UCSD-AML1 (cell line): ENCODE measurements around the gene APCS.

Source experiments
- DNase-seq: peaks from one replicate; lab custom pipeline; 2025; ENCODE audit not compliant: unreplicated experiment; lab: John Stamatoyannopoulos, UW

The APCS gene

GRCh38 chr1:159587461-159587951, at the start of gene APCS:
APCS (plus strand) TSS chr1:159587826; CDS start chr1:159587922, 96 bp downstream.
- DNase-seq = no peak

GRCh38 chr1:159548126-159548525, 39.5 kb upstream of the APCS start:
- no peak for DNase-seq

DNA sequence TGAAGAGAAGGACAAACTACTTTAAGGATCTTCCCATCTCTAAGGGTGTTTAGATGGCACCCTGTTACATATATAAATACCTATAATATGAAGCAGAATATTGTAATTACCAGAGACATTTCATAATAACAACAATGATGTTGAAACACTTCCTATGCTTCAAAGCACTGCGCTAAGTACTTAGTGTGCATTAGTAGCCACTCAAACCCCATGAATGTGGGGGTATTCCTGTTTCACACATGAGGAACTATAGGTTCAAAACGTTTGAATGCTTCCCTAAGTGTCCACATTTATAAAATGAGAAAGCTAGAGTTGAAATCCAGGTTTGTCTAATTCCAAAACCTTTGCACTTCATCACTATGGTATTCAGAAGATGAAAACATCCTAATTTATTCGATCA, 33.4 kb upstream of the APCS start:
- no peak for DNase-seq

- DNase-seq = no peak
Measured at GRCh38 chr1:159554696-159555095, 32.9 kb upstream of the APCS start.

GRCh38 chr1:159556931-159557369, 30.7 kb upstream of the APCS start:
- no peak for DNase-seq

DNA sequence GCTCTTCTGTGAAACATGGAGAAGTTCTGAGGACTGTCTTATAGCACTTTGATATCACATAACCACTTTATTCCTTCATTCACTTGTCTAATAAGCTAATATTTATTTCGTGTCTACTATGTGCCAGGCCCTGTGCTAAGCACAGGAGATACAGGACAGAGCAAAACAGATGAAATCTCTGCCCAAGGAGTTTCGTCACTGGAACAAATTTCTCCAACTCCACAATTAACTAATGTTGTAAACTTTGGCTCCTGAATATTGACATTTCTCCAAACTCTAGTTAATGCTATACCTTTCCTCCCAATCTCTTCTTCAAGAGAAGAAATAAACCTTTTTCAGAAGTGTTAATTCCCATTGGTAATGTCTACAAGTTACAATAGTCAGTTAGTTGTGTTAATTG, 27.0 kb upstream of the APCS start:
- DNase-seq = no peak

DNA sequence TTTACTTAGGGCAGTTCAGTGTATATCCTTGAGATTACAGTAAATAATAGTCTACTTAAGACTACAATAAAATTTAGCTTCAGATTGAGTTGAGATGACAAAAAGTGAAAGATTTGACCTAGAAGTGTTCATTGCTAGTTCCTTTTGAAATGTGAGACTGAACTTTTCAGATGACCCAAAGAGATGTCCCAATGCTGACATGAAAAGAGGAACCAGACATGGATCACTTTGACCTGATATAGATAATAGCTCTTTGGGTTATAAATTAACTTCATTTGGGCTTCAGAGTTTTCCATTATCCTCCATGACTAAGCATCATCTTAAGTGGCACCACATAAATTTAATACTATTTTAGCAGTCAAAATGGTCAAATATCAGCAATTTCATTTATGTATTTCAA, 26.1 kb upstream of the APCS start:
- DNase-seq = no peak

DNA sequence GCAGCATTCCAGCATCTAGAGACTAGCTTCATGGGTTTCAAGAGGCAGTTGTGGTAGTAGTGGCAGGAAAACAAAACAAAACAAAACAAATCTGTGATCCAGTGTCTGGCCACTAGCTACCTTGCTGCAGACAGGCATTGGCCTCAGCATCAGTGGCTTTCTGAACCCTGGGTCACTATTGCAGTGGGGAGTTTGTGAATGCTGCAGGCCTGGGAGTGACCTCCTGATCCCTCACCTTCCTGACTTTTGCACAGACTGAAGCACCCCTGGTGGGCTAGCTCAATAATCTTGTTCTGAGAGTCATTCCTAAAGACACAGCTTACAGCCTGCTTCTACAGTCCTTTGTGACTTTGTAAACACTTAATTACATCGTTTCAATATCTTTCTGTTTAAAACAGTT, 24.9 kb upstream of the APCS start:
- DNase-seq = no peak

DNA sequence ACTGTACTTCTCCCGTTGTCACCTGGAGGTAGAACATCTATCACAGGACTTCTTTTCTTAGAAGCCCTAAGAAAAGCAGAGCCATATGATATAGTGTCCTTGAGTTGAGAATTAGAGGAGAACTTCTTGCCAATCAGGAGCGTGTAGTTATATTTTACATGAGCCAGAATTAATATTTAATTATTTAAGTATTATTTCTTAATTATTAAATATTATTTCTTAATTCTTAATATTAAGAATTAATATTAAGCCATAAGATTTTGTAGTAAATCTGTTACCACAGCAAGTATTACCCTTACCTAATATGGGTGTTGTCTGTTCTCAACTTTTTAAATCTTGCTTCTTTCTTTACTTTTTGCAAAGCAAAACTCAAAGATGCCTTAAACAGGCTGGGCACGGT, 10.2 kb upstream of the APCS start:
- DNase-seq = no peak

GRCh38 chr1:159580340-159580739, 7.3 kb upstream of the APCS start:
- DNase-seq = no peak

DNA sequence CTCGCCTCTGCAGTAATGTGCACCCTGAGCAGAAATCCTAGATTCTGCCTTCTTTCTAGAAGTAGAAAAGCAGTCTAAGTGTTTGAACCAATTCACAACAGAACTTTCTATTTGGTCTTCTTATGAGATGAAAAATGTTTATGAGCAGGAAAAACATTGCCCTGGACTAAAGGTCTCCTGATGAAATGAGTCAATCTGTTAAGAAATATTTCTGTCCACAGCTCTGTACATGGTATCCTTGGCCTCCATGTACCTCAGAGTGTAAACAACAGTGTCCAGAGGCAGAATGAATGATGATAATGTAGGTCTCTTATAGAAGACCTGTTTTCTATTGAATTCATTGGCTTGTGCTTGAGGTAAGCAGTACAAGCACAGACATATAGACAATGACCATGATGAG, 6.2 kb upstream of the APCS start:
- no peak for DNase-seq

GRCh38 chr1:159584536-159584935, 3.1 kb upstream of the APCS start:
- DNase-seq = no peak

GRCh38 chr1:159591981-159592380, 4.4 kb downstream of the APCS start:
- DNase-seq = no peak

DNA sequence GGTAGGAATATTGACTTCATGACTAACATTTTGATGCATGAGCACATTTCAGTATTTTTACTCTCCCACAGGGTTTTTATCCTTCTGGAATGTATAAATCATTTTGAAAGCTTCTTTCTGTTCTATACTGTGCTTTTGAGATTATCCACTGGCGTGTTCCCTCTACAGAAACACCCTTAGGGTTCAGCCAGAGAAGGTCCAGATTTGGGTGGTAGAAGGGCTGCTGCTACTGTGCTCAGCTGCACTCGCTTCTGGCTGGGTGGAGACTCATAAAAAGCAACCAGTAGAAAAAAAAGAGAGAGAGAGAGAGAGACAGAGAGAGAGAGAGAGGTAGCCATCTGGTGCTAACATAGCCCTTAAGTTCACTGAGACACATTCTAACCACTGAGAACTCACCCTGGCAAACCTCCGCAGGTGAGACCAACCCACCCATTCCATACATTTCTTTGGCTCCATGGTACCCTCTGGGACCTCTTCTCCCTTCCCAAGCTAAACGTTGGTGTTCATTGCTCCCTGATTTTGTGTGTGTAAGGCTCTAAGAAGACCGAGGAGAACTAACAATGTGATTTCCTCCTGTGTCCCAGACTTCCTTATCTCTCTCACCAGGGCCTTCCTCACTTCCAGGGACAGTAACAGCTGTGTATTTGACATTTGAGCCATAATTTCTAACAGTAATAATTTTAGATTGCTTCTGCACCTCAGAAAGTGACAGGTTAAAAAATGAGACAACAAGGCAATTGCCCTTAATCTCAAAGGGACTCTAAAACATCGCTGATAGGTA, 7.2 kb downstream of the APCS start:
- no peak for DNase-seq

DNA sequence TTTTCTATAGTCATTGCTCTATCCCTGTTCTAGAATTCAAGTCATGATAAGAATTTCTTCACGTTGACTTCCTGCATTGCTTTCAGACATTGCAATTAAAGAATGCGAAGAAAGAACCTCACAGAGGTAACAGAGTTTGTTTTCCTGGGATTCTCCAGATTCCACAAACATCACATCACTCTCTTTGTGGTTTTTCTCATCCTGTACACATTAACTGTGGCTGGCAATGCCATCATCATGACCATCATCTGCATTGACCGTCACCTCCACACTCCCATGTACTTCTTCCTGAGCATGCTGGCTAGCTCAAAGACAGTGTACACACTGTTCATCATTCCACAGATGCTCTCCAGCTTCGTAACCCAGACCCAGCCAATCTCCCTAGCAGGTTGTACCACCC, 10.6 kb downstream of the APCS start:
- DNase-seq = no peak

GRCh38 chr1:159600894-159601293, 13.3 kb downstream of the APCS start:
- DNase-seq = no peak

GRCh38 chr1:159602501-159602999, 14.9 kb downstream of the APCS start:
- DNase-seq = no peak

GRCh38 chr1:159612211-159612885, 24.7 kb downstream of the APCS start:
- DNase-seq = no peak

GRCh38 chr1:159632922-159633321, 45.3 kb downstream of the APCS start:
- no peak for DNase-seq
